GM18520 (cell line): Measurements from ENCODE around the gene MAGEA8.
"Not testable (repeated sequence)": the region's sequence is repeated elsewhere in the genome, so short reads cannot be mapped to it uniquely, and the experiment has no call there.

Experiments used
- ATAC-seq: cut with Tn5 transposase; IDR thresholded peaks from one replicate; pipeline ENCODE4 v1.9.1; 2021; ENCODE audit not compliant: unreplicated experiment

MAGEA8 gene

GRCh38 chrX:149903889-149904748 lies 23.1 kb downstream of the MAGEA8 start:
- ATAC-seq, result peak; percentile 54

GRCh38 chrX:149908308-149908707 lies 27.3 kb downstream of the MAGEA8 start:
- peak; percentile 37 for ATAC-seq

GRCh38 chrX:149908727-149909126 lies 27.7 kb downstream of the MAGEA8 start:
- ATAC-seq, result no peak

GRCh38 chrX:149909324-149910177 lies 28.6 kb downstream of the MAGEA8 start:
- no peak for ATAC-seq

- no peak for ATAC-seq
Measured at GRCh38 chrX:149910178-149910695, 29.3 kb downstream of the MAGEA8 start.

- ATAC-seq, result peak; percentile 80
Measured at GRCh38 chrX:149916745-149917392, 35.9 kb downstream of the MAGEA8 start.

- ATAC-seq, result not testable (repeated sequence)
Measured at GRCh38 chrX:149923836-149924235, 42.9 kb downstream of the MAGEA8 start.

GRCh38 chrX:149924434-149924833 lies 43.5 kb downstream of the MAGEA8 start:
- not testable (repeated sequence) for ATAC-seq

- ATAC-seq, result peak; percentile 32
Measured at GRCh38 chrX:149927245-149927963, 46.4 kb downstream of the MAGEA8 start.

- peak; percentile 42 for ATAC-seq
Measured at GRCh38 chrX:149927964-149928258, 46.9 kb downstream of the MAGEA8 start.

- ATAC-seq, result not testable (repeated sequence)
Measured at GRCh38 chrX:149928635-149929034, 47.7 kb downstream of the MAGEA8 start.

GRCh38 chrX:149929400-149929799 lies 48.4 kb downstream of the MAGEA8 start, which contains the start of gene HSFX4:
TSS of gene HSFX4 (plus strand) at chrX:149929573. CDS start at chrX:149929645, 72 bp downstream.
- ATAC-seq, result not testable (repeated sequence)

- ATAC-seq, result not testable (repeated sequence)
Measured at GRCh38 chrX:149931355-149931754, 50.4 kb downstream of the MAGEA8 start.

- not testable (repeated sequence) for ATAC-seq
Measured at GRCh38 chrX:149932150-149932549, 51.2 kb downstream of the MAGEA8 start.

- ATAC-seq, result not testable (repeated sequence)
Measured at GRCh38 chrX:149932970-149933369, 52.0 kb downstream of the MAGEA8 start.

- not testable (repeated sequence) for ATAC-seq
Measured at GRCh38 chrX:149933547-149933946, 52.6 kb downstream of the MAGEA8 start.
